OCI-LY7 (cell line): ENCODE data around the gene SCLT1. TPM values are rescaled to one million over a fixed set of nuclear protein-coding genes. Genes with fewer than 3 reads are reported as not detected.

Experiments
- BruUV-seq: library from RNA; stranded (reverse); fragments of 400-500 nt; replicated peaks from 2 replicates; lab custom pipeline; 2021; lab: Mats Ljungman, UMichigan
- CTCF ChIA-PET: fragments of 300-600 bp; sonication (Branson Sonifier 250); formaldehyde crosslinking; loops from one replicate; lab custom pipeline; 2022; ENCODE audit warnings: antibody characterized with exemption; ENCODE audit not compliant: unreplicated experiment; lab: Charles Lee
- POLR2A ChIA-PET: fragments of 300-600 bp; sonication (Branson Sonifier 250); formaldehyde crosslinking; loops from one replicate; lab custom pipeline; 2022; ENCODE audit warnings: antibody characterized with exemption; lab: Charles Lee
- DNase-seq: peaks from one replicate; pipeline ENCODE4 v3.0.0-alpha.2; 2015; ENCODE audit warnings: low spot score
- H2AFZ ChIP-seq: fragments of 200-600 bp; sonication (generic), shearing (Covaris generic); 2 replicates; pipeline ENCODE4 v1.6.1; 2014; ENCODE audit warnings: mild to moderate bottlenecking, antibody characterized with exemption, low read length, moderate library complexity
- H3K27ac ChIP-seq: fragments of 200-600 bp; sonication (generic); 2 replicates; pipeline ENCODE4 v1.5.1; 2014; ENCODE audit warnings: mixed run types, low read depth, mild to moderate bottlenecking, moderate library complexity, low read length, inconsistent platforms; ENCODE audit not compliant: poor library complexity, severe bottlenecking
- H3K36me3 ChIP-seq: fragments of 200-600 bp; sonication (generic); 2 replicates; pipeline ENCODE4 v1.6.1; 2014; ENCODE audit warnings: mild to moderate bottlenecking, antibody characterized with exemption, low read length, moderate library complexity, mixed read lengths; ENCODE audit not compliant: insufficient read depth
- H3K4me1 ChIP-seq: fragments of 200-600 bp; sonication (generic); 2 replicates; pipeline ENCODE4 v1.5.1; 2014; ENCODE audit warnings: mild to moderate bottlenecking, low read length; ENCODE audit not compliant: insufficient read depth, poor library complexity, severe bottlenecking
- H3K4me2 ChIP-seq: fragments of 200-600 bp; sonication (generic); 2 replicates; pipeline ENCODE4 v1.6.1; 2014; ENCODE audit warnings: mild to moderate bottlenecking, low read length
- H3K4me3 ChIP-seq: fragments of 200-600 bp; sonication (generic); 2 replicates; pipeline ENCODE4 v1.5.1; 2014; ENCODE audit warnings: mild to moderate bottlenecking, low read depth, low read length; ENCODE audit not compliant: poor library complexity, severe bottlenecking
- H3K79me2 ChIP-seq: fragments of 200-600 bp; sonication (generic); 2 replicates; pipeline ENCODE4 v1.6.1; 2016; ENCODE audit warnings: low read depth, mild to moderate bottlenecking, low read length, moderate library complexity, mixed read lengths; ENCODE audit not compliant: insufficient read depth
- H3K9me2 ChIP-seq: fragments of 200-600 bp; sonication (generic); 2 replicates; pipeline ENCODE4 v1.6.1; 2016; ENCODE audit warnings: mild to moderate bottlenecking, low read length, mixed read lengths; ENCODE audit not compliant: insufficient read depth
- H3K9me3 ChIP-seq: fragments of 200-600 bp; sonication (generic); 2 replicates; pipeline ENCODE4 v1.6.1; 2014; ENCODE audit warnings: mild to moderate bottlenecking, mixed run types, low read length, mixed read lengths
- H4K20me1 ChIP-seq: fragments of 200-600 bp; sonication (generic); 2 replicates; pipeline ENCODE4 v1.6.1; 2014; ENCODE audit warnings: mild to moderate bottlenecking, antibody characterized with exemption, low read length, moderate library complexity, mixed read lengths; ENCODE audit not compliant: insufficient read depth
- EZH2phosphoT487 ChIP-seq: fragments of 200-600 bp; sonication (generic); IDR thresholded peaks from 2 replicates; pipeline ENCODE4 v1.6.1; 2018; ENCODE audit warnings: low read depth, borderline replicate concordance, mild to moderate bottlenecking, mixed run types, antibody characterized with exemption, low read length, moderate library complexity, mixed read lengths
- intact Hi-C: fragments of 100-400 bp; cut with micrococcal nuclease; formaldehyde crosslinking; loops from one replicate; pipeline ENCODE4 v1.10.0; 2022; ENCODE audit not compliant: unreplicated experiment
- total RNA-seq, 2 experiments: library from RNA; depleted of rRNA in 1 of 2; stranded (reverse); fragments of >200 nt in 1 of 2; shearing (Covaris generic) in 1 of 2; gene quantifications; 2 replicates each; pipeline ENCODE4 v1.2.3, GENCODE V29; 2014 to 2022
- TF ChIP-seq, protein P1 (sequence below): fragments of 200-600 bp; sonication (generic); conservative IDR thresholded peaks from 2 replicates; pipeline ENCODE4 v1.5.1; 2014; ENCODE audit warnings: mild to moderate bottlenecking, antibody characterized with exemption, low read length, moderate library complexity, mixed read lengths

Gene SCLT1
- total RNA-seq, 2 experiments from 2014 or later: 36.9 to 42.0 TPM

DNA sequence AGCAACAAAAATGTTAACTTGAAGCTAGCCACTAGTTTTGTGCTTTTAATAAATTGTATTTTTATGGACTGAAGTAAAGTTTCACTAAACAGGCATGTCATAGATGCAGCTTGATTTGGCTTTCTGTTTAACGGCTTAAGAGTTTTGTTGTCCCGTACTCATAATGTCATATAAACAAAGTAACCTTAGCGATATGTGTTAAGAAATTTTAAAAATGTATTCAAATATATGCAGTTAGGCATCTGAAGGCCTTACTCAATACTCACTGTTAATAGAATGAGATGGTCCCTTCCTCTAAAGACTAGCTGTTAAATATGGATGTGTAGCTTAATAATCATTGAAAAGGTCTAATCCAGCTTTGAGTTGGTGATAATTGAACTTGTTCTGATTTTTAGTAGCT lies 1.0 kb upstream of the SCLT1 start:
- POLR2A ChIA-PET: interaction anchor here (0.6 to 4.3 kb wide), 14 partner anchors 9 to 1147 kb away, joined by 3 to 32 read pairs (median 4); partner anchors contain the start of genes ABHD18, MFSD8 and PGRMC2
- no peak for TF ChIP-seq EZH2phosphoT487
- TF ChIP-seq, protein P1, sequence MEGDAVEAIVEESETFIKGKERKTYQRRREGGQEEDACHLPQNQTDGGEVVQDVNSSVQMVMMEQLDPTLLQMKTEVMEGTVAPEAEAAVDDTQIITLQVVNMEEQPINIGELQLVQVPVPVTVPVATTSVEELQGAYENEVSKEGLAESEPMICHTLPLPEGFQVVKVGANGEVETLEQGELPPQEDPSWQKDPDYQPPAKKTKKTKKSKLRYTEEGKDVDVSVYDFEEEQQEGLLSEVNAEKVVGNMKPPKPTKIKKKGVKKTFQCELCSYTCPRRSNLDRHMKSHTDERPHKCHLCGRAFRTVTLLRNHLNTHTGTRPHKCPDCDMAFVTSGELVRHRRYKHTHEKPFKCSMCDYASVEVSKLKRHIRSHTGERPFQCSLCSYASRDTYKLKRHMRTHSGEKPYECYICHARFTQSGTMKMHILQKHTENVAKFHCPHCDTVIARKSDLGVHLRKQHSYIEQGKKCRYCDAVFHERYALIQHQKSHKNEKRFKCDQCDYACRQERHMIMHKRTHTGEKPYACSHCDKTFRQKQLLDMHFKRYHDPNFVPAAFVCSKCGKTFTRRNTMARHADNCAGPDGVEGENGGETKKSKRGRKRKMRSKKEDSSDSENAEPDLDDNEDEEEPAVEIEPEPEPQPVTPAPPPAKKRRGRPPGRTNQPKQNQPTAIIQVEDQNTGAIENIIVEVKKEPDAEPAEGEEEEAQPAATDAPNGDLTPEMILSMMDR: no peak
- peaks cover 41% of the 10 kb centered on the region for H3K4me1 ChIP-seq
- H3K79me2 ChIP-seq: peaks cover 51% of the 10 kb centered on the region
- H3K9me2 ChIP-seq: no peaks in the 10 kb centered on the region
- intact Hi-C loops: loop anchor here (5.0 to 10.0 kb wide), 2 partner anchors 1032 to 1130 kb away; partner anchors contain the start of genes ABHD18, LARP1B and MFSD8
- BruUV-seq: no TSS peak
- H3K9me3 ChIP-seq: no peaks in the 10 kb centered on the region
- DNase-seq: no peak
- H2AFZ ChIP-seq: peak overlapping the region; percentile 85; the same call in 1 of the 2 replicates
- H3K4me3 ChIP-seq: peak overlapping the region; percentile 88
- peak overlapping the region; percentile 83 for H3K4me2 ChIP-seq
- no peaks in the 10 kb centered on the region; the same call in 1 of the 2 replicates for H3K36me3 ChIP-seq
- H3K27ac ChIP-seq: peak overlapping the region; percentile 77
- peaks cover 14% of the 10 kb centered on the region; the same call in 1 of the 2 replicates for H4K20me1 ChIP-seq
- CTCF ChIA-PET: no interaction called here

DNA sequence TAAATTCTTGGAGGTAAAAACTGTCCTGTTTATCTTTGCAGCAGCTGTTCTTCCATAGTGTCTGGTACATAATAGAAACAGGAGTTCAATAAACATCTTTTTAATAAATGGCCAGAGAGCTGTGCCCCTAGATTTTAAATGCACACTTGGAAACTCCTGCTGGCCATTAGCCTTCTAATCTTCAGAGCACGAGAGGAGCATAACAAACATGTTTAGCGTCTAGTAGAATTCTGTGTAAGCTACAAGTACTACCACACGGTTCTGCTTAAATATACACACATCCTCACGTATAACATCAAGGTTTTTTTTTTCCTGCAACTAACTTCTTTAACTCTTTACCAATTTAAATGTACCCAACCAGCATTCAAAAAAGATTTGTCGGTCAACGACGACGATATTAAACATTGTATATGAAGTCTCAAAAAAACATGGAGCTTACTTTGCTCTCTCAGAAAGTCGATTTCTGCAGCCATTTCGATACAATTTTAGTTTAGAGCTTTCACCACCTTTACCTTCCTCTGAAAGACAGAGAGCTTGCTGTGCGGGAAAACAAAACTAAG lies 628 bp downstream of the SCLT1 start:
- intact Hi-C loops: loop anchor here (2.0 to 10.0 kb wide), 4 partner anchors 282 to 1128 kb away; partner anchors contain the start of genes ABHD18, LARP1B, MFSD8 and PGRMC2
- ChIA-PET POLR2A (interaction anchor here (0.5 to 4.3 kb wide), 10 partner anchors 10 to 807 kb away, joined by 3 to 32 read pairs (median 3); no protein-coding TSS in a partner anchor), CTCF (no interaction called here)
- TF ChIP-seq EZH2phosphoT487: no peak
- Histone ChIP-seq H4K20me1 (peaks cover 14% of the 10 kb centered on the region; the same call in 1 of the 2 replicates), H3K9me2 (no peaks in the 10 kb centered on the region), H3K36me3 (no peaks in the 10 kb centered on the region; the same call in 1 of the 2 replicates), H2AFZ (peak overlapping the region; percentile 62; the same call in 1 of the 2 replicates), H3K27ac (peak overlapping the region; percentile 77), H3K4me1 (peaks cover 41% of the 10 kb centered on the region), H3K9me3 (no peaks in the 10 kb centered on the region), H3K79me2 (peaks cover 61% of the 10 kb centered on the region), H3K4me2 (peak overlapping the region; percentile 97), H3K4me3 (peak overlapping the region; percentile 88)
- no peak for DNase-seq
- TSS peak; percentile 71 for BruUV-seq

DNA sequence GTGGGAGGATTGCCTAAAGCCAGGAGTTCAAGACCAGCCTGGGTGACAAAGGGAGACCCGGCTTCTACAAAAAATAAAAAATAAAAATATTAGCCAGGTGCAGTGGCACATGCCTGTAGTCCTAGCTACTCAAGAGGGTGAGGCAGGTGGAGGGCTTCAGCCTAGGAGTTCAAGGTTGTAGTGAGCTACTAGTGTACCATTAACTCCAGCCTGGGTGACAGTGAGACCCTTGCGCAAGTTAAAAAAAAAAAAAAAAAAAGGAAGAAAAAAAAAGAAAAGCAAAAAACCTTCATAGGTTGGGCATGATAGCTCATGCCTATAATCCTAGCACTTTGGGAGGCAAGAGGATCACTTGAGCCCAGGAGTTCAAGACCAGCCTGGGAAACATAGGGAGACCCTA lies 5.8 kb downstream of the SCLT1 start:
- ChIA-PET CTCF (no interaction called here), POLR2A (interaction anchor here (0.6 to 1.4 kb wide), 6 partner anchors 9 to 946 kb away, joined by 3 to 6 read pairs (median 3); no protein-coding TSS in a partner anchor)
- Histone ChIP-seq H3K27ac (no peak overlapping the region), H3K4me2 (no peak overlapping the region), H3K4me3 (no peak overlapping the region), H3K36me3 (peaks cover 38% of the 10 kb centered on the region), H2AFZ (no peak overlapping the region), H3K79me2 (peaks cover 94% of the 10 kb centered on the region), H4K20me1 (peaks cover 14% of the 10 kb centered on the region; the same call in 1 of the 2 replicates), H3K4me1 (peaks cover 16% of the 10 kb centered on the region), H3K9me2 (no peaks in the 10 kb centered on the region), H3K9me3 (peaks cover 20% of the 10 kb centered on the region)
- no peak for TF ChIP-seq EZH2phosphoT487
- TF ChIP-seq, protein P1: no peak
- DNase-seq: no peak
- no TSS peak for BruUV-seq
- intact Hi-C loops: no loop called here
